GM18858 (cell line): ENCODE data around the gene TNNC1.

Source experiments
- ATAC-seq: cut with Tn5 transposase; IDR thresholded peaks from one replicate; pipeline ENCODE4 v1.9.1; 2021; ENCODE audit not compliant: unreplicated experiment

TNNC1 gene

GRCh38 chr3:52453496-52454249, at the start of gene TNNC1:
TNNC1 (minus strand) TSS chr3:52454041; CDS start chr3:52454015, 26 bp downstream.
- no peak for ATAC-seq

- ATAC-seq = no peak
These were observed 49.0 kb upstream of the TNNC1 start for GRCh38 chr3:52502808-52503350.

- no peak for ATAC-seq
These were observed 48.2 kb upstream of the TNNC1 start for GRCh38 chr3:52502001-52502400.

DNA sequence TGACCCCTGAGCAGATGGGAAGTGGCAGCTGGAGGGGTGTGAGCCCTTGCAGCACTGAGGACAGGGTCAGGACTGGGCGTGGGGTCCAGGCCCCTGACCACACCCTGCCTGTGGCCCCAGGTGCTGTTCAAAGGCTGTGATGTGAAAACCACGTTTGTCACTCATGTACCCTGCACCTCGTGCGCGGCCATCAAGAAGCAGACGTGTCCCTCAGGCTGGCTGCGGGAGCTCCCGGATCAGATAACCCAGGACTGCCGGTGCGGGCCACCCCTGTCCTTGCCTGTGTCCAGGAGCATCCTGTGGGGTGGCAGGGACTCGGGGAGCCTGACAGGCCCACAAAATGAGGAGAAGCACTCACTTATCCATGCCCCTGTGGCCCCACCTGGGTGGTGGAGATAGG, 47.2 kb upstream of the TNNC1 start:
- ATAC-seq = no peak

- ATAC-seq = no peak
These were observed 44.6 kb upstream of the TNNC1 start for GRCh38 chr3:52498137-52499054.

DNA sequence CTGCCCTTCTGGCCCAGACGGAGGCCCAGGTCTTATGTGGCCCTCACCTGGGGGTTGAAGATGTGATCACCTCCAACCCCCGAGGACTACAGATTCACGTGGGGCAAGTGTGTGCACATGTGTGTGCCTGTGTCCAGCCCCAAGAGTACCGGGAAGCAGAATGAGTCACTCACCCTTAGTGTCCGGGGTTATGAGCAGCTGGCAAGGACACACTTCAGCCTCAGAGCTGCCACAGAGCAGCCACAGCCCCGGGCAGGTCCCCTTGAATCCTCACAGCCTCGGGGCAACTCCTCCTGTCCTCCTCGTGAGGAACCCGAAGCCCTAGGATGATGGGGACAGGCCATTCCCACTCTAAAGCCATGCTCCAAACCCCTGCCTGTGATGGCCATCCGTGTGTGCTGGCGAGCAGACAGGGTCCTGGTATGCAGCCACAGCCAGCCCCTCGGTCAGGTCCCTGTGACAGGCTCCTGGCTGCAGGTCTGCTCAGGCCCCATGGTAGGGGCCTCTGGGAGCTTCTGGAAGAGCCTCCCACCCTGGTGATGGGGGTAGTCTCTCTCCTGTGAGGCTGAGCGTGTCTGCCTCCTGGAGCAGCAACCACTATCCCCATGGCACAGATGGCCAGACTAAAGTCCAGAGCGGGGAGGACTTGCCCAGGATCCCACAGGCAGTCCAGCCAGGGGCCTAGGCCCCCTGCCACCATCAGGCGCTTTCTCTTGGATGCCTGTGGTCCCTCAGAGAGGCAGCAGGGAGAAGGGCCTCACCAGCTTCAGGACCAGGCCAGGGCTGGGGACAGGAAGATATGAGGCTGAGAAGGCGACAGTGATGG, 42.1 kb upstream of the TNNC1 start:
- no peak for ATAC-seq

GRCh38 chr3:52494886-52495495, 41.1 kb upstream of the TNNC1 start, which contains the start of gene STAB1:
STAB1 (plus strand) TSS chr3:52495338; CDS start chr3:52495414, 76 bp downstream.
- no peak for ATAC-seq

- no peak for ATAC-seq
These were observed 40.6 kb upstream of the TNNC1 start for GRCh38 chr3:52494445-52494844.

DNA sequence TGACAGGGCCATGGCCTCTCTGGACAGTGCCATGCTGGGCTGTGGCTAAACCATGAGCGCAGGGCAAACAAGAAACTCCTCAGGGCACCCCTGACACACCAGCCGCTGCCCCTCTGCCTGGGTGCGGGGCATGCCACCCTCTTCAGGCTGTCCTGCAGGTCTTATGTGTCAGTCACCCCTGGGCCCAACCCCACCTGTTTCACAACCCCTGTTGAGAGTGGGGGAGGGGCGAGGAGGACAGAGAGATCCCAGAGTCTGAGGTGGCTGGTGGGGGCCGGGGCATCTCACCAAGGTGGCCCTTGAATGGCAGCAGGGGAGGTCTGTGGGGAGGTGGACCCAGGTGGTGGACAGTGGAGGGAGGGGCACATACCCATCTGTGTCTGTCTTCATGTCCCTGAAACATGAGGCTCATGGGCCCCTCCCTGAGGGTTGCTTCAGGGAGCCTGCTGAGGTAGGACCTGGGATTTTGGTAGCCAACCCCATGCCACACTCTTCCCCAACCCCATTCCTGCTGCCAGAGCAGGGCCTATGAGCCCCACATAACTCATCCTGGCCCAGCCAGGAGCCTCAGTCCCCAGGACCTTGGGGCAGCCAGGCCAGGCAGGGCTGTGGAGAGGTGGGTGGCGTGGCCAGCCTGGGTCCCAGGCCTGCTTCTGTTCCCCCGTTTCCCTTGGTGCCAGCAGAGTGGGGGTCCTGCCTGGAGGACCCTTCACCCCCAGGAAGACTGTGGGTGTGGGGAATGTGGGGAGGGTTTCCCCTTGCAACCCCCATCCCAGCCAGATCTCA, 39.6 kb upstream of the TNNC1 start:
- no peak for ATAC-seq

DNA sequence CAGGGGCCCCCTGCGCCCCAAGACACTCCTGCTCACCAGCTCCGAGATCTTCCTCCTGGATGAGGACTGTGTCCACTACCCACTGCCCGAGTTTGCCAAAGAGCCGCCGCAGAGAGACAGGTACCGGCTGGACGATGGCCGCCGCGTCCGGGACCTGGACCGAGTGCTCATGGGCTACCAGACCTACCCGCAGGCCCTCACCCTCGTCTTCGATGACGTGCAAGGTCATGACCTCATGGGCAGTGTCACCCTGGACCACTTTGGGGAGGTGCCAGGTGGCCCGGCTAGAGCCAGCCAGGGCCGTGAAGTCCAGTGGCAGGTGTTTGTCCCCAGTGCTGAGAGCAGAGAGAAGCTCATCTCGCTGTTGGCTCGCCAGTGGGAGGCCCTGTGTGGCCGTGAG, 38.2 kb upstream of the TNNC1 start:
- no peak for ATAC-seq

GRCh38 chr3:52490939-52491526, 37.2 kb upstream of the TNNC1 start:
- ATAC-seq = no peak

- no peak for ATAC-seq
These were observed 36.4 kb upstream of the TNNC1 start for GRCh38 chr3:52490035-52490938.

DNA sequence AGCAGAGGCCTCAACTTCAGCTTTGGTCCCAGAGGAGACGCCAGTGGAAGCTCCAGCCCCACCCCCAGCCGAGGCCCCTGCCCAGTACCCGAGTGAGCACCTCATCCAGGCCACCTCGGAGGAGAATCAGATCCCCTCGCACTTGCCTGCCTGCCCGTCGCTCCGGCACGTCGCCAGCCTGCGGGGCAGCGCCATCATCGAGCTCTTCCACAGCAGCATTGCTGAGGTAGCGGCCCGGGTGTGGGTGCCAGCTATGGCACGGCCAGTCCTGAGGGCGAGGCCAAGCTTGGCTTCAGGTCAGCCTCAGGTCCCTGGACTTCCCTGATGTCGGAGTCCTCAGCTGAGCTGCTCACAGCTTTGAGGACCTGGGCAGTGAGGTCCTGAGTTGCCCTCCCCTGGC, 35.6 kb upstream of the TNNC1 start:
- no peak for ATAC-seq

GRCh38 chr3:52488746-52489145, 34.9 kb upstream of the TNNC1 start:
- ATAC-seq = no peak

GRCh38 chr3:52487788-52488691, 34.2 kb upstream of the TNNC1 start:
- ATAC-seq = no peak

DNA sequence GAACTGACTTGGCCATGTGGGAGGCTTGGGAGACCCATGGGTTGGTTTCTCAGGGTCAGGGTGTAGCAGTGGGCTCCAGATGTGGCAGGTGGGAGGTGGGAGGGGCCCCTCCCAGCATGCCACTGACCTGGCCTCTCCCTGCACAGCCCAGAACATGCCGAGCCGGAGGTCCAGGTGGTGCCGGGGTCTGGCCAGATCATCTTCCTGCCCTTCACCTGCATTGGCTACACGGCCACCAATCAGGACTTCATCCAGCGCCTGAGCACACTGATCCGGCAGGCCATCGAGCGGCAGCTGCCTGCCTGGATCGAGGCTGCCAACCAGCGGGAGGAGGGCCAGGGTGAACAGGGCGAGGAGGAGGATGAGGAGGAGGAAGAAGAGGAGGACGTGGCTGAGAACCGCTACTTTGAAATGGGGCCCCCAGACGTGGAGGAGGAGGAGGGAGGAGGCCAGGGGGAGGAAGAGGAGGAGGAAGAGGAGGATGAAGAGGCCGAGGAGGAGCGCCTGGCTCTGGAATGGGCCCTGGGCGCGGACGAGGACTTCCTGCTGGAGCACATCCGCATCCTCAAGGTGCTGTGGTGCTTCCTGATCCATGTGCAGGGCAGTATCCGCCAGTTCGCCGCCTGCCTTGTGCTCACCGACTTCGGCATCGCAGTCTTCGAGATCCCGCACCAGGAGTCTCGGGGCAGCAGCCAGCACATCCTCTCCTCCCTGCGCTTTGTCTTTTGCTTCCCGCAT, 33.4 kb upstream of the TNNC1 start:
- no peak for ATAC-seq
